A673 (cell line): ENCODE results near the gene IGF1R. TPM values are rescaled to one million over a fixed set of nuclear protein-coding genes. Genes with fewer than 3 reads are reported as not detected.

Experiments
- BruUV-seq: library from RNA; stranded (reverse); fragments of 400-500 nt; replicated peaks from 2 replicates; lab custom pipeline; 2021; lab: Mats Ljungman, UMichigan
- CTCF ChIA-PET: fragments of 300-600 bp; sonication (Branson Sonifier 250); formaldehyde crosslinking; loops from one replicate; lab custom pipeline; 2022; ENCODE audit warnings: antibody characterized with exemption; lab: Charles Lee
- POLR2A ChIA-PET: fragments of 300-600 bp; sonication (Branson Sonifier 250); formaldehyde crosslinking; loops from one replicate; lab custom pipeline; 2022; ENCODE audit warnings: antibody characterized with exemption; ENCODE audit not compliant: low non-redundant PET; lab: Charles Lee
- DNase-seq: peaks from one replicate; pipeline ENCODE4 v3.0.0-alpha.2; 2015; ENCODE audit warnings: low spot score
- H3K27ac ChIP-seq: fragments of 200-600 bp; sonication (generic); 2 replicates; pipeline ENCODE4 v1.5.1; 2016; ENCODE audit warnings: mixed run types, low read depth, mild to moderate bottlenecking, mixed read lengths, antibody characterized with exemption, low read length; ENCODE audit not compliant: poor library complexity, severe bottlenecking
- H3K27me3 ChIP-seq: fragments of 200-600 bp; sonication (generic); replicated peaks from 2 replicates; pipeline ENCODE4 v1.6.1; 2017; ENCODE audit warnings: mixed run types, low read depth, mild to moderate bottlenecking, mixed read lengths, antibody characterized with exemption, low read length; ENCODE audit not compliant: insufficient read depth, poor library complexity
- H3K36me3 ChIP-seq: fragments of 200-600 bp; sonication (generic); 2 replicates; pipeline ENCODE4 v1.6.1; 2016; ENCODE audit warnings: mixed run types, mild to moderate bottlenecking, mixed read lengths, antibody characterized with exemption, low read length; ENCODE audit not compliant: insufficient read depth, poor library complexity, severe bottlenecking
- H3K4me1 ChIP-seq: fragments of 200-600 bp; sonication (generic); 2 replicates; pipeline ENCODE4 v1.6.1; 2017; ENCODE audit warnings: mixed run types, mild to moderate bottlenecking, mixed read lengths, antibody characterized with exemption, low read length; ENCODE audit not compliant: insufficient read depth, poor library complexity, severe bottlenecking
- H3K4me3 ChIP-seq: fragments of 200-600 bp; sonication (generic); 2 replicates; pipeline ENCODE4 v1.5.1; 2016; ENCODE audit warnings: low read depth, mixed run types, mild to moderate bottlenecking, mixed read lengths, low read length; ENCODE audit not compliant: poor library complexity, severe bottlenecking
- H3K9me3 ChIP-seq: fragments of 200-600 bp; sonication (generic); 2 replicates; pipeline ENCODE4 v1.6.1; 2016; ENCODE audit warnings: mixed run types, low read depth, mild to moderate bottlenecking, mixed read lengths, antibody characterized with exemption, low read length; ENCODE audit not compliant: poor library complexity, severe bottlenecking
- EZH2 ChIP-seq: fragments of 200-600 bp; sonication (generic); IDR thresholded peaks from 2 replicates; pipeline ENCODE4 v1.6.1; 2017; ENCODE audit warnings: borderline replicate concordance, low read depth, mild to moderate bottlenecking, mixed read lengths, antibody characterized with exemption, low read length; ENCODE audit not compliant: poor library complexity, severe bottlenecking
- intact Hi-C: fragments of 100-400 bp; cut with micrococcal nuclease; formaldehyde crosslinking; loops from one replicate; pipeline ENCODE4 v1.10.0; 2022; ENCODE audit not compliant: unreplicated experiment
- total RNA-seq: library from RNA; stranded (reverse); gene quantifications from 2 replicates; pipeline ENCODE4 v1.2.3, GENCODE V29; 2021
- TF ChIP-seq, protein P1 (sequence below): fragments of 300-800, 200-600 bp; sonication (generic); conservative IDR thresholded peaks from 2 replicates; pipeline ENCODE4 v1.5.1; 2017; ENCODE audit warnings: low read depth, mild to moderate bottlenecking, antibody characterized with exemption, low read length, moderate library complexity, mixed read lengths

The IGF1R gene
- total RNA-seq, 1 experiment from 2014 or later = 34.9 TPM

DNA sequence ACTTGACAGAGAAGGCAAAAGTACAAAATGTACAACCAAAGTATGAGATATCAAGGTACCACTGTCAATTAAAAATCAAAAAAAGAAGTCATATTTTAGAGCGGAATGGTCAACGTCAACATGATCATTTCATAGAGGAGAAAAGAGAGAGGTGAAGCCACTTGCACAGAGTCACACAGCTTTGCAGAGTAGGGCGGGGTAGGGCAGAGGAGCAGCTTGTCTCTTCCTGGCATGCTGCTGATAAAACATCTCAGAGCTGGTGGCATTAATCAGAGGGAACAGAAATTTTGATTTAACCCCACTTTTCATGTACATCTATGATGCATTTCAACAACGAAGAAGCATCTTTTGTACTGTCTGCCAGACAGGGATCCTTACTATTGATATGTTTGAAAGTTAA lies 5.2 kb upstream of the IGF1R start:
- Histone ChIP-seq H3K27me3 (peaks cover 43% of the 10 kb centered on the region), H3K4me1 (peaks cover 2% of the 10 kb centered on the region), H3K4me3 (no peak overlapping the region), H3K9me3 (no peaks in the 10 kb centered on the region), H3K36me3 (no peaks in the 10 kb centered on the region), H3K27ac (no peak overlapping the region)
- intact Hi-C loops = no loop called here
- ChIA-PET POLR2A (no interaction called here), CTCF (no interaction called here)
- TF ChIP-seq, protein P1, sequence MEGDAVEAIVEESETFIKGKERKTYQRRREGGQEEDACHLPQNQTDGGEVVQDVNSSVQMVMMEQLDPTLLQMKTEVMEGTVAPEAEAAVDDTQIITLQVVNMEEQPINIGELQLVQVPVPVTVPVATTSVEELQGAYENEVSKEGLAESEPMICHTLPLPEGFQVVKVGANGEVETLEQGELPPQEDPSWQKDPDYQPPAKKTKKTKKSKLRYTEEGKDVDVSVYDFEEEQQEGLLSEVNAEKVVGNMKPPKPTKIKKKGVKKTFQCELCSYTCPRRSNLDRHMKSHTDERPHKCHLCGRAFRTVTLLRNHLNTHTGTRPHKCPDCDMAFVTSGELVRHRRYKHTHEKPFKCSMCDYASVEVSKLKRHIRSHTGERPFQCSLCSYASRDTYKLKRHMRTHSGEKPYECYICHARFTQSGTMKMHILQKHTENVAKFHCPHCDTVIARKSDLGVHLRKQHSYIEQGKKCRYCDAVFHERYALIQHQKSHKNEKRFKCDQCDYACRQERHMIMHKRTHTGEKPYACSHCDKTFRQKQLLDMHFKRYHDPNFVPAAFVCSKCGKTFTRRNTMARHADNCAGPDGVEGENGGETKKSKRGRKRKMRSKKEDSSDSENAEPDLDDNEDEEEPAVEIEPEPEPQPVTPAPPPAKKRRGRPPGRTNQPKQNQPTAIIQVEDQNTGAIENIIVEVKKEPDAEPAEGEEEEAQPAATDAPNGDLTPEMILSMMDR = no peak
- TF ChIP-seq EZH2 = no peak
- no TSS peak for BruUV-seq
- no peak for DNase-seq

DNA sequence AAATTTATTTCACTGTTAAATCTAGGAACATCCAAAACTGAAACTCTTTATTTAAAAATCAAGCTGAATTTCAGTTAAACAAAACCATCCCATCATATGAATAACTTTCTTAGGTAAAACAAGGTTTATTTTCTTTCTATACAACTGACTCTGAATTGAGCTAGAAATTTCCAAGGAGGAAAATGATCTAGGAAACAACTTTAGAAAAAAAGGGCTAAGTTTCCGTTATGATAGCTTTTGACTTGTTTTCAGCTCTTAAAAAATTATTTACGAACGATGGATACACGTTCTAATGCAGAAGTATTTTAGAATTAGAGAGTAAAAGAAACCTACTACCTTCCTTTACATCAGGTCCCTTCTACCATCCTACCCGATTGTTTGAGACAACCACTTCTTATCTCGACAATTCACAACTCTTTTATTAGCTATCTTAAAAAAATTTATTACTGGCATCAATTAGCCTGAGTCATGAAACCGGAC lies 1.8 kb upstream of the IGF1R start:
- TF ChIP-seq EZH2 = no peak
- TF ChIP-seq, protein P1 = no peak
- ChIA-PET POLR2A (no interaction called here), CTCF (interaction anchor here (1.1 to 1.9 kb wide), 2 partner anchors 11 to 127 kb away, joined by 3 to 8 read pairs; no protein-coding TSS in a partner anchor)
- Histone ChIP-seq H3K36me3 (no peaks in the 10 kb centered on the region), H3K4me1 (peaks cover 3% of the 10 kb centered on the region), H3K27ac (no peak overlapping the region), H3K27me3 (peaks cover 43% of the 10 kb centered on the region), H3K9me3 (no peaks in the 10 kb centered on the region), H3K4me3 (peak overlapping the region; percentile 87)
- BruUV-seq = no TSS peak
- DNase-seq = no peak
- intact Hi-C loops = loop anchor here (5.0 kb wide), 1 partner anchor 221 kb away; no protein-coding TSS in a partner anchor

DNA sequence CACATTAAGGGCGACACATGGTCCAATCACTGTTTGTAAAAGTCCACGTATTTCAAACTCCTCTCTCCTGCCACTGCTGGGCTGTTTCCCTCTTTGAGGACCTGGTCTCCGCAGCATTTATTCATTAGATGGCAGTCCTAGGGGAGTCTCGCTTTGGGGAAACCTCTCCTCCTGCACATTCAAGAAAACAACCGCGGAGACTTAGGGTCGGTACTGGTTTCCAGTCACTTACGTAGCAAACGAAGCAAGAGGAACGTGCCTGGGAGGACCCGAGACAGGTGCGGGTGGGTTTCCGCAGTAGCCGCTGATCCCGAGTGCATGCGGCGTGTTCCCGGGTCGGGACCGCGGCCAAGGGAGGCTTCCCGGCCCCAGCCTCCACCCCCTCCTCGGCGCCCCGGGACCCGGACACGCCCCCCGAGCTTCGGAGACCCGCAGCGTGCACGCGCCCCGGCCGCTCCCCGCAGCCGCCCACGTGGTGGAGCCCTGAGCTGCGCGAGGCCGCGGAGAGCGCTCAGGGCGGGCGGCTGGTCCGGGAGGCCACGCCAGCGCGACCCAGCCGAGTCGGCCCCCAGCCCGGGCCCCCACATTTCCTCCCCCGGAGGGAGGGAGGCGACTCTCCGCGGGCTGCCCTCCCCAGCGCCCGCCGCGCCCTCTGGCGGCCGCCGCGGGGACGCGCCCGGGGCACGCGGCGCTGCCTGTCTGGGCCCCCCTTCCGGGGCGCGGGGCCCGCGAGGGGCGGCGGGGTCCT lies 1.1 kb upstream of the IGF1R start:
- intact Hi-C loops = loop anchor here (5.0 kb wide), 1 partner anchor 220 kb away; no protein-coding TSS in a partner anchor
- Histone ChIP-seq H3K27ac (peak overlapping the region; percentile 80), H3K27me3 (peaks cover 38% of the 10 kb centered on the region), H3K4me1 (peaks cover 9% of the 10 kb centered on the region), H3K4me3 (peak overlapping the region; percentile 87), H3K36me3 (no peaks in the 10 kb centered on the region), H3K9me3 (no peaks in the 10 kb centered on the region)
- peak; percentile 86 for DNase-seq
- ChIA-PET POLR2A (interaction anchor here (0.6 kb wide), 1 partner anchor 45 kb away, joined by 3 read pairs; no protein-coding TSS in a partner anchor), CTCF (interaction anchor here (1.1 to 1.9 kb wide), 2 partner anchors 12 to 128 kb away, joined by 3 to 8 read pairs; no protein-coding TSS in a partner anchor)
- TSS peak; percentile 40 for BruUV-seq
- TF ChIP-seq, protein P1 = peak; percentile 47; the same call in 1 of the 2 replicates
- TF ChIP-seq EZH2 = no peak
